ENCODE results near the gene ABTB2. TPM values are rescaled to one million over a fixed set of nuclear protein-coding genes. Genes with fewer than 3 reads are reported as not detected.
A peak's percentile ranks its signal among the peaks of the same experiment; 100 is the strongest.

Gene ABTB2
- total RNA-seq, 4 donors from 2014 or later = 5.0 to 44.1 (median 33.0) TPM

DNA sequence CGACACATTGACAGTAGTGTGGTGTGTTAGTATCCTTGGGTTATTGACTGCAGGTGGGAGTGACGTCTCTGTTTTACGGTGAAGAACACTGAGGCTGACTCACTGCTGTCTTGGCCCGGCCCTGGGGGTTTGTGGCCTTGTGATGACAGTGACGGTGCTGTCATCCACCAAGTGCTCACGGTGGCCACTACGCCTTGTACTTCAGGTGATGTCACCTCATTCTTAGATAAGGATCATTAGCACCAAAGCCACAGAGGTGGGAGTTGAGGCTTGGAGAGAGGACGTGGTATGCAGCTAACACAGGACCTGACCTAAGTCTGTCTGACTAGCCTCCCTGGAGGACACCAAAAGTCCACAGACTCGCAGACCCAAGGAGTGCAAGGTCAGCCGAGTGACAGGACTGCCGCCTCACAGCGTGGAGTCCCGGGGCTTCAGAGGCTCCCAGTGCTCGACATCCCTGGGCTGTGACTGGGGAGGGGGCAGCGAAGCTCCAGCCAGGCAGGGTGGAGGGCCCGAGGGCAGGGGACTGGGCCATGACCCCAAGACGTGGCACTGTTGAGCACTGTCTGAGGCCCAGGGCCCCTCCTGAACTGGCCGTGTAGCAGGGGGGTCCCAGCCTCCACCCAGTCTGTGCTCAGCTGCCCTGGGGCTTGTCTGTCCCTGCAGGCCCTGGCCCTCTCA, 195.9 kb downstream of the ABTB2 start:
- Histone ChIP-seq H3K27me3 (no peaks in the 10 kb centered on the region), H3K9me3 (no peaks in the 10 kb centered on the region), H3K4me3 (no peak overlapping the region), H3K36me3 (peaks cover 0 to 40% (median 0%) of the 10 kb centered on the region in 3 donors), H3K27ac (no peak overlapping the region), H3K4me1 (no peaks in the 10 kb centered on the region)
- no peak for DNase-seq
- TF ChIP-seq POLR2A (IDR thresholded peaks at IDR 0.05) = no peak
- TF ChIP-seq, protein P1, sequence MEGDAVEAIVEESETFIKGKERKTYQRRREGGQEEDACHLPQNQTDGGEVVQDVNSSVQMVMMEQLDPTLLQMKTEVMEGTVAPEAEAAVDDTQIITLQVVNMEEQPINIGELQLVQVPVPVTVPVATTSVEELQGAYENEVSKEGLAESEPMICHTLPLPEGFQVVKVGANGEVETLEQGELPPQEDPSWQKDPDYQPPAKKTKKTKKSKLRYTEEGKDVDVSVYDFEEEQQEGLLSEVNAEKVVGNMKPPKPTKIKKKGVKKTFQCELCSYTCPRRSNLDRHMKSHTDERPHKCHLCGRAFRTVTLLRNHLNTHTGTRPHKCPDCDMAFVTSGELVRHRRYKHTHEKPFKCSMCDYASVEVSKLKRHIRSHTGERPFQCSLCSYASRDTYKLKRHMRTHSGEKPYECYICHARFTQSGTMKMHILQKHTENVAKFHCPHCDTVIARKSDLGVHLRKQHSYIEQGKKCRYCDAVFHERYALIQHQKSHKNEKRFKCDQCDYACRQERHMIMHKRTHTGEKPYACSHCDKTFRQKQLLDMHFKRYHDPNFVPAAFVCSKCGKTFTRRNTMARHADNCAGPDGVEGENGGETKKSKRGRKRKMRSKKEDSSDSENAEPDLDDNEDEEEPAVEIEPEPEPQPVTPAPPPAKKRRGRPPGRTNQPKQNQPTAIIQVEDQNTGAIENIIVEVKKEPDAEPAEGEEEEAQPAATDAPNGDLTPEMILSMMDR (IDR thresholded peaks at IDR 0.05) = no peak

DNA sequence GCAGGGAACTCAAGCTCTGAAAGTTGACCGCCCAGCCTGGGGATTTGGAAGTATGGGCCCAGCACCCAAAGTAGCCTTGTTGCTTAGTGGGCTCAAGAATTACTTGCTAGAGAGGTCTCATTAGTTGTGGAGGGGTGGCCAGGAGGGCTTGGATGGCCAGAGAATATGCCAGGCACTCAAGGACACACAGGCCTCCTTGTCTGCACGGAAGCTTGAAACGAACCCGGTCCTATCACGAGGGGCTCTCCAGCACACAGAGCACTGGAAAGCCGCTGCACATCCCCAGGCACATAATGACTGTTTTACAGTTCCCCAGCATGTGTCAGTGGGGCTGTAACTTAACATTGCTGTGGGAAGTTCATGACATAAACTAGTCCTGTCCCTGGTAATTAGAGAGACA, 196.4 kb downstream of the ABTB2 start:
- TF ChIP-seq, protein P1 (IDR thresholded peaks at IDR 0.05) = no peak
- no peak for TF ChIP-seq POLR2A (IDR thresholded peaks at IDR 0.05)
- Histone ChIP-seq H3K4me1 (no peaks in the 10 kb centered on the region), H3K9me3 (no peaks in the 10 kb centered on the region), H3K36me3 (peaks cover 0 to 40% (median 0%) of the 10 kb centered on the region in 3 donors), H3K27ac (no peak overlapping the region), H3K27me3 (no peaks in the 10 kb centered on the region), H3K4me3 (no peak overlapping the region)
- DNase-seq = no peak

DNA sequence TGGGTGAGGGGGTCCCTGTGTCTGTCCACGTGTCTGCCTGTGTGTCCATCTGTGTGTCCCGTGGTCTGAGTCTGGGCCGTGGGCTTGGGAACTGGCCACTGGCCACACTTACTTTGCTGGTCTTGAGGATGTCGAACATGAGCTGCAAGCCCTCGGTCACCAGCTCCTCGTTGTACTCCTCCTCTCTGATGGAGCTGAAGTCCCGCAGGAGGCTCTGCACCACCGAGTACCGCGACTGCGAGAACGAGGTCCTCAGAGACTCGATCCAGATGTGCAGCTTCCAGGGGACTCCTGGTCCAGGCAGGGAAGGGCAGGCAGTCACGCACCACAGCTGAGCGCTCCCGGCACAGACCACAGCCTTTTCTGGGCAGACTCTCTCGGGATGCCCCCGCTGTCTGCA, 197.0 kb downstream of the ABTB2 start:
- H3K27me3 ChIP-seq = no peaks in the 10 kb centered on the region
- TF ChIP-seq POLR2A (IDR thresholded peaks at IDR 0.05) = no peak
- TF ChIP-seq, protein P1 (IDR thresholded peaks at IDR 0.05) = no peak

DNA sequence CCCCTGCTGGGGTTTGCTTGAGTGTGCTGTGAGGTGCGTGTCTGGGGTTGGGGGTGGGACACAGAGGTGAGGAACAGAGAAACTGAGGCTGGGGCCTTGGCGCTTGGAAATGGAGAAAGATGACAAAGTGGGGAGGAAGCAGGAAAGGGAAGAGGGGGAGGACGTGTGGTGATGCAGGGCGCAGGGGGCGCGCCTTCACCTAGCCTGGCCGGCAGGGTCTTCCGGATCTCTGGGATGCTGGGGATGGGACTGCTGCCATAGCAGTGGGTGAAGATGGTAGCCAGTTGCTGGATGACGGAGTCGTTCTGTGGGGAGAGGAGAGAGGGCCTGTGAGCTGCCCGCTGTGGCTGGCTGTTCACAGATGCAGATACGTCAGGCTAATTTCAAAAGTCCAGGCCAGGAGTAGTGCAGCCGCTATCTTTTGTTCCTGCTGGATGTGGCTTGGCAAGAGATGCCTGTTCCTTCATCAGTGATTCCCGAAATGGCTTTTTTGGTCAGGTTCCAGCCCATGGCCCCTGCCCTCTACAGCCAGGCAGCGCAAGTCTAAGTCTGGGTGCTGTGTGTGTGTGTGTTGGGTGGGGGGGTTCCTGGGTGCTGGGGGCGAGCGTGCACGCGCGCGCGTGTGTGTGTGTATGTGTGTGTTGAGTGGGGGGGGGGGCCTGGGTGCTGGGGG, 197.6 kb downstream of the ABTB2 start:
- Histone ChIP-seq H3K27ac (no peak overlapping the region), H3K4me1 (no peaks in the 10 kb centered on the region), H3K36me3 (peaks cover 0 to 40% (median 0%) of the 10 kb centered on the region in 3 donors), H3K27me3 (no peaks in the 10 kb centered on the region), H3K9me3 (no peaks in the 10 kb centered on the region), H3K4me3 (no peak overlapping the region)
- no peak for TF ChIP-seq POLR2A (IDR thresholded peaks at IDR 0.05)
- TF ChIP-seq, protein P1 (IDR thresholded peaks at IDR 0.05) = no peak
- DNase-seq = no peak

More for the DNA sequence above, 197.0 kb downstream of the ABTB2 start:
- Histone ChIP-seq H3K4me1 (no peaks in the 10 kb centered on the region), H3K36me3 (peaks cover 0 to 40% (median 0%) of the 10 kb centered on the region in 3 donors), H3K9me3 (no peaks in the 10 kb centered on the region), H3K27ac (no peak overlapping the region), H3K4me3 (no peak overlapping the region)
- no peak for DNase-seq

DNA sequence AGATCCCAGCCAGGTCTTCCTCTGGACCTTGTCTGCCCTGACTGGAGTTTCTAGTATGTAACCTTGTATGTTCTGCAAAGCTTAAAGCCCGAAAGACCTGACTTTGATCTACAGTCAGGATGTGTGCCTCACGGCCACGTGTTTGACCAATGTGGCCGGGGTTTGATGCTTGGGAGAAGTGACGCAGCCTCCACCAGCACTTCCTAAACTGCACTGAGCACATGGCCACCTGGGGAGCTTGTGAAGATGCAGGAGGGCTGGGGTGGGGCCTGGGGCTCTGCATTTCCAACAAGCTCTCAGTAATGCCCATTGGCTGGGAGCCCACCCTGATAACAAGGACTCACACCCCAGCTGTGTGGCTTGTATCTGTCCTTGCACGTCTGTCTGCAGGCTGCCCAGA, 199.1 kb downstream of the ABTB2 start:
- peaks cover 0 to 2% (median 0%) of the 10 kb centered on the region in 4 donors for H3K4me1 ChIP-seq
- peak in 1 of 3 donors; percentile 26 for DNase-seq
- H3K4me3 ChIP-seq = no peak overlapping the region
- H3K27me3 ChIP-seq = no peaks in the 10 kb centered on the region
- no peak overlapping the region for H3K27ac ChIP-seq
- H3K36me3 ChIP-seq = peaks cover 0 to 29% (median 0%) of the 10 kb centered on the region in 3 donors
- no peaks in the 10 kb centered on the region for H3K9me3 ChIP-seq
- no peak for TF ChIP-seq POLR2A (IDR thresholded peaks at IDR 0.05)
- TF ChIP-seq, protein P1 (IDR thresholded peaks at IDR 0.05) = no peak

Data from Peyer's patch (tissue), 4 donors.